GM12892 (cell line): Measurements from ENCODE around the gene ZBTB20.

Experiments used
- POLR2A ChIP-seq: IDR thresholded peaks from 2 replicates; pipeline ENCODE4 v1.6.1; 2011; ENCODE audit warnings: low read depth, low read length, control low read depth
- POLR2AphosphoS5 ChIP-seq: IDR thresholded peaks from 2 replicates; pipeline ENCODE4 v1.6.1; 2011; ENCODE audit warnings: low read depth, low read length, control low read depth
- TAF1 ChIP-seq: IDR thresholded peaks from 2 replicates; pipeline ENCODE4 v1.6.1; 2011; ENCODE audit warnings: low read depth, mild to moderate bottlenecking, control low read depth, low read length, borderline replicate concordance

DNA sequence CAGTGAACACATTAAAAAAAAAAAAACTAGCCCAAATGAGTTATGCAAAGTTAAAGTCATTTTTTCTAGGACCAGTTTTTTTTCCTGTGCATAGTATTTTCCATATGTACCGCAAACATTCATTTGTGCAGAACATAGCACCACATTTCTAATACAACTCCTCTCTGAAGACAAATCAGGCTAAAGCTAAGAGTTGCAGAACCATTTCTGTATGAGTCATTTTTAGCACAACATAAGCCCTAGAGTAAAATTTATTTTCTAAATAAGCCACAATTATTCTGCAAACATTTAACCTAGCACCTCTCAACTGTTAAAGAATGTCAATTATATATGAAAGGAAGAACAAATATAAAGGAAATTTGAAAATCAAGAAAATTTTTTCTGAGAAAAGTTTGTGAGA, 477.5 kb downstream of the ZBTB20 start:
- TF ChIP-seq POLR2A (no peak), POLR2AphosphoS5 (no peak), TAF1 (no peak)
